Natural killer cell treated with Interleukin-12 subunit alpha and Interleukin-12 subunit beta and Interleukin-15 and Interleukin-18, amount 100 ng/mL, for 72 hours (primary cell): ENCODE results near the gene EFCAB10. TPM values are rescaled to one million over a fixed set of nuclear protein-coding genes. Genes with fewer than 3 reads are reported as not detected.
"Not testable (repeated sequence)": the region's sequence is repeated elsewhere in the genome, so short reads cannot be mapped to it uniquely, and the experiment has no call there.

ENCODE experiments used
- ATAC-seq, 2 donors: fragments of 150-1000 bp; cut with Tn5 transposase in 1 of 2; sonication (Bioruptor Pico), chemical (Tn5 transposase) in 1 of 2; 2 replicates each; pipeline ENCODE4 v1.10.0; 2021
- DNase-seq: peaks from one replicate; pipeline ENCODE4 v3.0.0; 2022; ENCODE audit warnings: low spot score
- H3K27ac Mint-ChIP-seq, 2 donors: 1 replicate in 1 of 2; 2 replicates in 1 of 2; pipeline ENCODE4 v1.8.0; 2022; ENCODE audit warnings: mixed read lengths in 2 of 2, mild to moderate bottlenecking in 1 of 2, moderate library complexity in 1 of 2
- H3K27me3 Mint-ChIP-seq, 2 donors: 1 replicate in 1 of 2; 2 replicates in 1 of 2; pipeline ENCODE4 v1.8.0; 2022; ENCODE audit warnings: mixed read lengths in 2 of 2
- H3K36me3 Mint-ChIP-seq: one replicate; pipeline ENCODE4 v1.8.0; 2022; ENCODE audit warnings: mixed read lengths
- H3K4me1 Mint-ChIP-seq, 2 donors: 1 replicate in 1 of 2; 2 replicates in 1 of 2; pipeline ENCODE4 v1.8.0; 2022; ENCODE audit warnings: low read depth in 2 of 2, mixed read lengths in 2 of 2, mild to moderate bottlenecking in 1 of 2
- H3K4me3 Mint-ChIP-seq: one replicate; pipeline ENCODE4 v1.8.0; 2022; ENCODE audit warnings: mixed read lengths
- H3K9me3 Mint-ChIP-seq: 2 replicates; pipeline ENCODE4 v1.8.0; 2022; ENCODE audit warnings: mixed read lengths
- total RNA-seq, 2 donors: library from RNA; stranded (reverse); gene quantifications; one replicate each; pipeline ENCODE4 v1.2.3, GENCODE V29; 2022

EFCAB10 gene
- total RNA-seq, 2 donors from 2014 or later, result not detected

- no peaks in the 10 kb centered on the region for H3K9me3 Mint-ChIP-seq
- no peaks in the 10 kb centered on the region for H3K27me3 Mint-ChIP-seq
- DNase-seq, result peak; percentile 93
- H3K27ac Mint-ChIP-seq, result peak within 1 kb of the TSS; percentile 67 to 88
- ATAC-seq, result peak; percentile 99 to 100
- peak within 1 kb of the TSS; percentile 91 for H3K4me3 Mint-ChIP-seq
- no peaks in the 10 kb centered on the region for H3K36me3 Mint-ChIP-seq
- peaks cover 16 to 19% of the 10 kb centered on the region in 2 donors for H3K4me1 Mint-ChIP-seq
Observed at GRCh38 chr7:105531792-105532671, 49.3 kb downstream of the EFCAB10 start, which contains the start of gene RINT1. Gene RINT1 (plus strand): TSS chr7:105532201. CDS start chr7:105532316, 115 bp downstream.

- H3K36me3 Mint-ChIP-seq, result no peaks in the 10 kb centered on the region
- no peaks in the 10 kb centered on the region for H3K9me3 Mint-ChIP-seq
- ATAC-seq (no peak), DNase-seq (no peak)
- H3K27ac Mint-ChIP-seq, result no peak overlapping the region
- H3K4me1 Mint-ChIP-seq, result peaks cover 14 to 19% of the 10 kb centered on the region in 2 donors
- no peaks in the 10 kb centered on the region for H3K27me3 Mint-ChIP-seq
- peak overlapping the region; percentile 36 for H3K4me3 Mint-ChIP-seq
Observed at GRCh38 chr7:105530546-105530945, 50.7 kb downstream of the EFCAB10 start.

GRCh38 chr7:105530126-105530525 lies 51.2 kb downstream of the EFCAB10 start:
- Mint-ChIP-seq H3K9me3 (no peaks in the 10 kb centered on the region), H3K36me3 (no peaks in the 10 kb centered on the region), H3K27ac (no peak overlapping the region), H3K27me3 (no peaks in the 10 kb centered on the region), H3K4me1 (peaks cover 14 to 19% of the 10 kb centered on the region in 2 donors), H3K4me3 (peak overlapping the region; percentile 36)
- DNase-seq (no peak), ATAC-seq (no peak)

- H3K4me3 Mint-ChIP-seq, H3K27me3 Mint-ChIP-seq, H3K9me3 Mint-ChIP-seq, H3K36me3 Mint-ChIP-seq, ATAC-seq, H3K4me1 Mint-ChIP-seq, DNase-seq: not testable (repeated sequence)
- H3K27ac Mint-ChIP-seq, result peak overlapping the region in 1 of 2 donors; percentile 53
Observed at GRCh38 chr7:105527737-105528136, 53.6 kb downstream of the EFCAB10 start.

GRCh38 chr7:105524840-105525239 lies 56.5 kb downstream of the EFCAB10 start:
- H3K4me1 Mint-ChIP-seq, result peaks cover 5 to 9% of the 10 kb centered on the region in 2 donors
- no peak overlapping the region for H3K27ac Mint-ChIP-seq
- no peaks in the 10 kb centered on the region for H3K36me3 Mint-ChIP-seq
- H3K27me3 Mint-ChIP-seq, result no peaks in the 10 kb centered on the region
- no peak overlapping the region for H3K4me3 Mint-ChIP-seq
- no peak for DNase-seq
- ATAC-seq, result no peak
- no peaks in the 10 kb centered on the region for H3K9me3 Mint-ChIP-seq

- not testable (repeated sequence) for H3K36me3 Mint-ChIP-seq, DNase-seq, H3K9me3 Mint-ChIP-seq, H3K27me3 Mint-ChIP-seq, H3K27ac Mint-ChIP-seq, ATAC-seq, H3K4me3 Mint-ChIP-seq
- H3K4me1 Mint-ChIP-seq, result peaks cover 5 to 14% of the 10 kb centered on the region in 2 donors
Observed at GRCh38 chr7:105524423-105524822, 56.9 kb downstream of the EFCAB10 start.

- Mint-ChIP-seq H3K4me3 (peak within 1 kb of the TSS; percentile 98), H3K27me3 (no peaks in the 10 kb centered on the region), H3K36me3 (no peaks in the 10 kb centered on the region), H3K9me3 (no peaks in the 10 kb centered on the region), H3K4me1 (peaks cover 5 to 14% of the 10 kb centered on the region in 2 donors), H3K27ac (peak within 1 kb of the TSS; percentile 61 to 83)
- ATAC-seq (peak; percentile 96 to 98), DNase-seq (peak; percentile 88)
Observed at GRCh38 chr7:105521717-105522463, 59.4 kb downstream of the EFCAB10 start, which contains the start of gene PUS7. Gene PUS7 (minus strand): TSS chr7:105522271. CDS start chr7:105508512, 13,759 bp downstream.

GRCh38 chr7:105521027-105521716 lies 60.1 kb downstream of the EFCAB10 start:
- peak overlapping the region; percentile 98 for H3K4me3 Mint-ChIP-seq
- no peaks in the 10 kb centered on the region for H3K9me3 Mint-ChIP-seq
- H3K27me3 Mint-ChIP-seq, result no peaks in the 10 kb centered on the region
- H3K27ac Mint-ChIP-seq, result peak overlapping the region; percentile 61 to 83
- H3K4me1 Mint-ChIP-seq, result peaks cover 5 to 14% of the 10 kb centered on the region in 2 donors
- ATAC-seq (peak; percentile 56 to 58), DNase-seq (peak; percentile 62)
- no peaks in the 10 kb centered on the region for H3K36me3 Mint-ChIP-seq

- Mint-ChIP-seq H3K4me3 (peak overlapping the region; percentile 41), H3K4me1 (peaks cover 5 to 14% of the 10 kb centered on the region in 2 donors)
- not testable (repeated sequence) for H3K9me3 Mint-ChIP-seq, ATAC-seq, H3K36me3 Mint-ChIP-seq, DNase-seq, H3K27me3 Mint-ChIP-seq, H3K27ac Mint-ChIP-seq
Observed at GRCh38 chr7:105520620-105521019, 60.7 kb downstream of the EFCAB10 start.

- no peaks in the 10 kb centered on the region for H3K36me3 Mint-ChIP-seq
- ATAC-seq (no peak), DNase-seq (no peak)
- H3K9me3 Mint-ChIP-seq, result no peaks in the 10 kb centered on the region
- no peak overlapping the region for H3K27ac Mint-ChIP-seq
- H3K4me3 Mint-ChIP-seq, result peak overlapping the region; percentile 41
- H3K27me3 Mint-ChIP-seq, result no peaks in the 10 kb centered on the region
- H3K4me1 Mint-ChIP-seq, result peaks cover 5 to 17% of the 10 kb centered on the region in 2 donors
Observed at GRCh38 chr7:105519353-105519752, 61.9 kb downstream of the EFCAB10 start.

GRCh38 chr7:105515610-105516009 lies 65.7 kb downstream of the EFCAB10 start:
- not testable (repeated sequence) for ATAC-seq, H3K4me3 Mint-ChIP-seq, H3K27ac Mint-ChIP-seq, H3K36me3 Mint-ChIP-seq, H3K9me3 Mint-ChIP-seq, DNase-seq, H3K27me3 Mint-ChIP-seq
- peaks cover 9 to 16% of the 10 kb centered on the region in 2 donors for H3K4me1 Mint-ChIP-seq
